HG03521 (cell line): ENCODE results near the gene E2F2.
A peak's percentile ranks its signal among the peaks of the same experiment; 100 is the strongest.

Experiments
- ATAC-seq: cut with Tn5 transposase; IDR thresholded peaks from one replicate; pipeline ENCODE4 v1.9.1; 2021; ENCODE audit warnings: mild to moderate bottlenecking, moderate library complexity; ENCODE audit not compliant: unreplicated experiment

Gene E2F2

DNA sequence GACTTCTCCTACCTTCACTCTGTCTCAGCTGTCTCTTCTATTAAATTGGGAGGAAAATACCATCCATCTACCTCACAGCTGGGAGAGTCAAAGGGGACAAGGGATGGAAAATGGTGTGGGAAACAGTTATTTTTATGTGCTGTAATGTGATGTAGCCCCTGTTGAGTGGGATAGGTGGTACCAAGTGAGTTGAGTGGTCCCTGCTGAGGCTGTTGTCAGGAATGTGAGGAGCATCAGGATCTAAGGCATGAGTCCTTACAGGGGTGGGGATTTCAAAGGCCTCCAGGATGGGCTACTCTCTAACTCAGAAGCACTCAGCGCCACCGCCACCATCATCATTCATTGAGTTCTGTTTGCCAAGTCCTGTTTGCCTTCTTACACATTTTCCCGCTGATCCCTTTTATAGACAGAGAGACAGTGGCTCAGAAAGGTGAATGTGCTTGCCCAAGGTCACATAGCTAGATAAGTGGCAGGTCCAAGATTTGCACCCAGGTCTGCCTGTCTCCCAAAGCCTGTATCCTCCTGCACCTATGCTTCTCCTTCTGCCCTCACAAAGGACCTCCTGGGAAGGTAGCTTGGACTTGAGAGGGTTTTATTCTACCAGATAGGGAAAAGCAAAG, 32.8 kb upstream of the E2F2 start:
- no peak for ATAC-seq

DNA sequence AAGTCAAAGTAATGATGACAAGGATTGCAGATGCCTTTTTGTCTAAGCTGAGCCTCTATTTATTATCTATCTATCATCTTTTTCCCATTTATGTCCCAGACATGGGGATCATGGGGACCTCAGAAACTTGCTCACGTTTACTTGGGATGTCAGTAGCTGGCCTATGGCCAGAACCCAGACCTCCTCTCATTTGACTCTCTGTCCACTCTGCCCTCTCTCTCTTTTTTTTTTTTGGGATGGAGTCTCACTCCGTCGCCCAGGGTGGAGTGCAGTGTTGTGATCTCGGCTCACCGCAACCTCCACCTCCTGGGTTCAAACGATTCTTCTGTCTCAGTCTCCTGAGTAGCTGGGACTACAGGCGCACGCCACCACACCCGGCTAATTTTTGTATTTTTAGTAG, 32.0 kb upstream of the E2F2 start:
- ATAC-seq: no peak

DNA sequence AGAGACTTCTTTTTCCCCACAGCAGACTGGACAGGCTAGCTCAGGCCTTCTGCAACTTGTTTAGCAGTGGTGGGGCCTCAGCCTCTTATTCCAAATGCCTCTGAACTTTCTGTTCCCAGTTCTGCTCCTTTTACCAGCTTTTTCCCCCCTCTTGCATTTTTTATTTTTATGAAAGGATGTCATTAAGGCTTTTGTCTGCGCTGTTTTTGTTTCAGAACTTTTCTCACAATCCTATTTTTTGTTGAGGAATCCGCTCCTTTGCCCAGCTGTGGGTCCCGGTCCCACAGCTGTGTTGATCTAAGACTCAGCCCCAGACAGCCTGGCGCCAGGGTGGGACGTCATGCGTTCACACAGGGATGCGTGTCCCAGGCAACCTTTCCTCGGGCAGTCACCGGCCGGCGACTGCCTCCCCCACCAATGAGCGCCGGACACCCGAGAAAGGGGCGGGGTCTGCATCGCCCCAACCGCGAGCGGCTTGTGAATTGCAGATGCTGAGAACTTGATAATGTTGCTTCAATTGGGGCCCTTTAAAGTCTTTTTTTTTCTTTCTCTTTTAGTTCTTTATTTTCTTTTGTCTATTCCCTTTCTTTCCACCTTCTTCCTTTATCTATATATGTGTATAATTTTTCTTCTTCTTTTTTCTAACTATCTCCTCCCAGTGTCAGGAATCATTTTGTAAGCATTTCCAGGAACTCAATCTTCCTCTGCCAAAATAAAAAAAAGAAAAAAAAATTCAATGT, 31.3 kb upstream of the E2F2 start:
- no peak for ATAC-seq

- ATAC-seq: no peak
Measured at GRCh38 chr1:23561813-23562100, 30.7 kb upstream of the E2F2 start.

- ATAC-seq: no peak
Measured at GRCh38 chr1:23561076-23561812, 30.2 kb upstream of the E2F2 start.

DNA sequence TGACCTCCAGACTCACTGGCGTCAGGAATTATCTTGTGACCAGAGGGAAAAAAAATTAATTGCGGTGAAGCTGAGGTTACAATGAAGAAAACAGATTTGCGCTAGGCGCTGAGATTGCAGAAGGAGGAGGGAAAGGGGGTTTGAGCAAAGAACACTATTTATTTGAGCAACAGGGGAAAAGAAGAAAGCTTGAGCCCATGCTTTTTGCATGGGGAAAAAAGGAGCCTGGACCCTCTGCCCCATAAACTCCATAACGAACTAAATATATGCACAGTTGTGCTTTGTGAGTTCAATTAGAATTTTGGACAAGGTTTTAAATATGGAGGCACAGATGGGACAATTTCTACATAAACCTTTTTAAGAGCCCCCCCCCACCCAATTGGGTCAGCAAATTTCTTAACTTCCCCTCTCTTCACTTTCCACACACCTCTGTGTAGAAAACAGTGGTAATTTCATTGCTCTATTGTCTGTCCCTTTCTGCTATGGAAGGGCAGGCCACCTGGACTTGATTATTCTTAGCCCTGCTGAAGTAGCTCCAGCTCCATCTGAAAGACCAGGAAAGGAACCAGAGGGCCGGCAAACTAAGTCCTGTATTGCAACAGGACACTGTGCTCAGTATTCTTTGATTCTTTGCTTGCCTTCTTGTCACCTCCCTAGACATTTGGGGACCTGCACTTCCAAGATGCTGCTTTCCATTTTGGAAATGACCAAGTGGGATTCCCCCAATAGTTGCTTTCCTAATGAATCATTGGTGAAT, 29.1 kb upstream of the E2F2 start:
- no peak for ATAC-seq

GRCh38 chr1:23559136-23559984, 28.3 kb upstream of the E2F2 start, which contains the start of gene ID3:
TSS of gene ID3 (minus strand) at chr1:23559501. CDS start at chr1:23559426, 75 bp downstream.
- ATAC-seq: peak; percentile 63

DNA sequence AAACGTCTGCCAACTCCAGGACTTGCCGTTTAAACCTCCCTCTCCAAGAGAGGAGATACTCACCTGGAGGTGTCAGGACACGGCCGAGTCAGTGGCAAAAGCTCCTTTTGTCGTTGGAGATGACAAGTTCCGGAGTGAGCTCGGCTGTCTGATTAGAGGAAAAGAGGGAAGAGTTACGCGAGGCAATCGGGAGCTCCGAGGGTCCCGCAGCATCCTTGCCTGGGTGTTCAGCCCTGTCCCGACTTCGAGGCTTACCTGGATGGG, 27.8 kb upstream of the E2F2 start:
- ATAC-seq: no peak

GRCh38 chr1:23558140-23558871, 27.3 kb upstream of the E2F2 start:
- ATAC-seq: no peak

- ATAC-seq: no peak
Measured at GRCh38 chr1:23557471-23558124, 26.6 kb upstream of the E2F2 start.

DNA sequence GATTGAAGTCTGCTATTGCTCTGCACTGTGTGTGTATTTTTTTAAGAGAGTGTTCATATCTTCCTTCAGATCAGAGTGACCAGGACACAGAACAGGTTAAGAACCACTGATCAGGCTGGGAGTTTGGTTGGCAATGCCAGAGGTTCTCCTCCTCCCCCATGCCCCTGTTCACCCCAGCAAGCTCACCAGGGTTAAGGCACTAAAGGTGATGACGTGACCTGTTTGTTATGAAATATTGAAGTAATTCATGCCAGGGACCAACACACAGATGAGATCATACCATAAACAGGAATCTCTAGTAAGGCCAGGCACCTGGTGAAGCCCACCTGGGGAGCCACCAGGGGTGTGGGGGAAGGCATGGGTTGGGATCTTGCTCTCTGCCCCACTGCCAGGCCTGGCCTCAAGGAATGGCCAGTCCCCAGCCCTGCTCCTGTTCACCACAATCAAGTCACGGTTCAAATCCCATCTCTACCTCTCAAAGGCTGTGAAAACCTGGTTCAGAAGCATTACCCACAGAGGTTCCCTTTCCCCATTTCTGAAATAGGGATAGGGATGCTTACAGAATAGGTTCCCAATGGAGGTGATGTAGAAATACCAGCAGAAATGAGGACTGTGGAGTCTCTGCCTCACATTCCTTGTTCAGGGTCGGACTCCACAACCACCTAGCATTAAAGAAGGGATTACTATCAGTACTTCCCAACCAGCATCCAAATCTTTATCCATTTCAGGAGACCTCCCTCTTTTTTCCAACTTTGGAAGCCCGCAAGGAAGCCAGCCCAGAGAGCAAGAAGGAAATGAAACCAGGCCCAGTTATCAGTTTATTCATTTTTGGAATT, 25.8 kb upstream of the E2F2 start:
- no peak for ATAC-seq

GRCh38 chr1:23555986-23556634, 25.1 kb upstream of the E2F2 start:
- ATAC-seq: no peak

GRCh38 chr1:23555270-23555985, 24.4 kb upstream of the E2F2 start:
- no peak for ATAC-seq

- peak; percentile 51 for ATAC-seq
Measured at GRCh38 chr1:23554481-23555269, 23.6 kb upstream of the E2F2 start.

DNA sequence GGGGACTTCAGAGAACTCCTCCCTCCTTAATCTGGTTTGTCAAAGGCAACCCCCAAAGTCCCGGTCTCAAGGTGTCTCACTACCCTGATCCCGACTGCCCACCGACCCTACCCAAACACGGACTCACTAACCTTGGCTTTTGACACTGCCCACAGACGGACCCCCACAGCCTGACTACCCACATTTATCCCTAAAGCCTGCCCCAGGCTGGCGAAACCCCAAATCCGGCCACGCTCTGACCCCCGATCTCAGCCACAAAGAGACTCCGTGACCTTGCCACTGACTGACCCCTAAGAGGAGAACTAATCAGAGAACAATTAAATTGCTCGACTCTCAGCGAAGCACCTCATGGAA, 23.1 kb upstream of the E2F2 start:
- no peak for ATAC-seq

GRCh38 chr1:23553231-23554126, 22.4 kb upstream of the E2F2 start:
- no peak for ATAC-seq
